NCI-H2081 (cell line): ENCODE measurements around the gene GOLT1A.

Experiments used
- DNase-seq, 2 experiments: peaks; one replicate each; lab custom pipeline; 2025; lab: John Stamatoyannopoulos, UW

The GOLT1A gene

DNA sequence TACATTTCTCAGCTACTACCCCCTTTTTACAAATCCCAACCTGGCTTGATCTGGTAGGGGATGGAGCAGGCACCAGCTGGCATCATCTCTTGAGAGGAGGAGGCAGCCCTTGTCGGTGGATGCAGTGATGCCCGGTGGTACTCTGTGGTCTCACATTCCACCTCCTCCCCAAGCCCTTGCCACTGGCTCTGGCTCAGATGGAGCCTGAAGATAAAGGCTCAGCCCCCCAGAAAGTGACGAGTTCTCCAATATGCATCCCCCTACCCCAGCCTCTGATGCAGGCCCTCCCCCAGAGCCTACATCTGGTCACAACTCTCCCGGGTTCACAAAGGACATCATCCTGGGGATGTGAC lies 3.8 kb upstream of the GOLT1A start:
- no peak for DNase-seq

DNA sequence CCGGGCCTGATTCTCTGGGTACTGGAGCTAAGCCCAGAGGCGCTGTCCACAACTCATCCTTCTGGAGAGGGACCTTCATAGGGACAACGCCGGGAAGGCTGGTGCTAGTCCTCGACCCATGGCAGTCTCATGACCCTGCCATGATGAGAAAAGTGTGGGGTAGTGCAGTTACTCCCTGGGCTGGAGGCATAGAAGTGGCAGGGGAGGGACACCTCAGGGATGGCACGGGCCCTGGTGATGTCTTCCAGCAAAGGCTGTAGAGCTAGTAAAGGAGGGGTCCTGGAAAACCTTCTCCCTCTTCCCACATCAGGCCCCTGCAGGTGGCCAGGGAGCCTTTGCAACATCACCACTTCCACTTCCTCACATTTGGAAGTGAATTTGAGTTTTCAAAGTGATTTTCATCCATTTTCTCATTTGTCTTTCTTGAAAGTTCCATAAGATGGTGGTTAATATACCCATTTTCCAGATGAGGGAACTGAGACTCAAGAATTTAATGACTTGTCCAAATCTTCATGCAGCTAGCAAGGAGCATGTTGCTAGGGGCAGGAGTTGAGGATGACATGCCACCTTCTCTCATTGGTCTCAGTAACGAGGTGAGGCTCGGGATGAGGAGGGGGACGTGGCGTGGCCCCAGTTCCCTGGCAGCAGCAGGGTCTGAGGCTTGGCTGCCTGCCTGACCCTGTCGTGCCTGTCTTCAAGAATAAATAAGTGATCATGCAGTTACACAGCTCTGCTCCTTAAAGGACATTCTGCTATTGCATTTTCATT lies 3.3 kb upstream of the GOLT1A start:
- DNase-seq, result no peak

DNA sequence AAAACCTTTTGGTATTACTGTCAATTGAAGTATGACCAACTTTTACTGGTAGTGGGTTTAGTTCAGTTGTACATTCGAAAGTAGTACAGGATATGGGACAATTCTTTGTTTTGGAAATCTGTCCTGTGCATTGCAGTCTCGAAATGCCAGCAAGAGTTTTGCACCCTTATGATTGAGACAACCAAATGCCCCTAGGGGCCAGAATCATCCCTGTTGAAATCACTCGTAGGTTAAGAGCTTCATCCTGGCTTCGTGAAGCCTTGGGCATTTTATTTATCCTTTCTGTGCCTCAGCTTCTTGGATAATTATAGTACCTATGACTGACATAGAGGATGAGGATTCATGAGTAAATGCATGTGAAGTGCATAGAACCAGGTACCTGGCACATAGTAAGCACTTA lies 2.4 kb upstream of the GOLT1A start:
- DNase-seq, result no peak

DNA sequence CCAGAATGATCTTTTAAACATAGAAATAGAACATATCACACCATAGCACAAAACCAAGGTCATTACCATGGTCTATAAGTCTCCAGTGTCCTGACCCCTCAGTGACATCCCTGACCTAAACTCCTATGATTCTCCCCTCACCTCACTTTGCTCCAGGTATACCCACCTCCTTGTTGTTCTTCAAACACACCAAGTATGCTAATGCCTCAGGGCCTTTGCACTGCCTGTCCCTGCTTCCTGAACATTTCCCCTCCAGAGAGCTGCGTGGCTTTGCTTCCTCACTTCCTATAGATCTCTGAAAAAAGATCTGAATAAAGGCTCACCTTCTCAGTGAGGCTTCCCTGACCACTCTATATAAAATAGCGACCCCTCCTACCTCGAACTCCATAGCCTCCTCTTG lies 1.1 kb downstream of the GOLT1A start:
- DNase-seq, result no peak

DNA sequence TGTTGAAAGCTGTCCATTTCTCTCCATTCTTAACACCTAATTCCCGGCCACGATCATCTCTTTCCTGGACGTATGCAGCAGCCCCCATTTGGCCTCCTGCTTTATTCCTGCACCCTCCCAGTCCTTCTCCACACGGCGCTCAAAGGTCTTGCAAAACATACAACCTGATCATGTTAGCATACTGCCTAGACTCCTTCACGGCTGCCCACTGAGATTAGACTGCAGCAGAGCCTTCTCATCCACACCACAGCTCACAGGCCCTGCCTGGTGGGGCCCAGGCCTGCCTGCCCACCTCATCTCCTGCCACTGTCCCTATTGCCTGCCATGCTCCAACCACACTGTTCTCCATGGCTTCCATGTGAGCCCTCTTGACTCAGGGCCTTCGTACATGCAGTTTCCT lies 2.7 kb downstream of the GOLT1A start:
- DNase-seq, result no peak

DNA sequence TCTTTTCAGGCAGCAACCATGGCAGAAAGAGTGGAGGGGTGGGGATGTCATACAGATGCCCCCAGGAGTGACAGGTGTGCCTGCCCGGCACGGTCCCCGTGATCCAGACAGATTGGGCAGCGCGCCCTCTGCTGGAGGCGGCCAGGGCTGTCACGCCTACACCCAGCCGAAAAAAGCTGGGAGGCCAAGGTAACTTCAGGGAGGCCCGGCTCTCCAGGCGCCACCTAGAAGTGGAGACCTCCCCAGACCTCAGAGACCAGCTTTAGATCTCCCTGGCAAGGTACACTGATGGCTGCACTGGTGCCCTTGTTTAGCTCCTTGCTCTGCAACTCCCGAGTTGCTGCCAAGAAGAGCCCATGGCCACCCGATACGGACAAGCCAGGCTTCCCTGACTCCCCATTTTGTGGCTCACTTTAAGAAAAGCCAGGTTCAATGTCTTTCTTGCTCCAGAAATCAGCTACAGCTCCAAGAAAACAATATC lies 6.6 kb downstream of the GOLT1A start:
- peak; percentile 19 to 47 for DNase-seq

DNA sequence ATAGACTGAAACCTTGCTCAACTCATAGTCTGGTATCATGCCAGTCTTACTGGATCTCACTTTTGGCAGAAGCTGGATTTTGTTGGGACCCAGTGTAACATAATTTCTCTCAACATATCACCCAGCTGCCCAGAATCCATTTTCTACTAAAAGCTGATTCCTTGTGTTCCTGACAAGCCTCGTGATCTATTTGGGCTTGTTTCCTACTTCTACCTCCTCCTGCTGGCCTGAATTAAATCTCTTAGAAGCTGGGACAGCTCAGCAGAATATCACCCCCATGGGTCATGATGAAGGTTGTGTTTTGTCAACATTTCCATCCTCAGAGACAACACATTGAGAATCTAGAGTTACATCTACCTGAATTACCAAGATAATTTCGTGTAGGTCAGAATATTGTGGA lies 7.7 kb downstream of the GOLT1A start:
- DNase-seq, result no peak

DNA sequence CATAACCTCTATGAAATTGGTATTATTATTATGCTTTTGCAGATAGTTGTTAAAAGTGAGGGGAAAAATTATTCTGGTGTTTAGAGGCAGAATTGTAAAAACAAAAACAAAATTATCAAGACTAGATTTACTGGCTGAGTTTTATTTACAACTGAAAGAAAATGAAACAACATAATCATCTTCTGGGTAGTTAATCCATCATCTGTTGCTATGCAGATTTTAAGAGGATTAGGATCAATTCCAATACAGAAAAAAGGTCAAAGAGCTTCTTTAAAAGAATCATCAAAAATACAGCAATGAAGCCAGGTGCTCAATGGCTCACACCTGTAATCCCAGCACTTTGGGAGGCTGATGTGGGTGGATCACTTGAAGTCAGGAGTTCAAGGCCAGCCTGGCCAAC lies 8.3 kb downstream of the GOLT1A start:
- DNase-seq, result no peak

DNA sequence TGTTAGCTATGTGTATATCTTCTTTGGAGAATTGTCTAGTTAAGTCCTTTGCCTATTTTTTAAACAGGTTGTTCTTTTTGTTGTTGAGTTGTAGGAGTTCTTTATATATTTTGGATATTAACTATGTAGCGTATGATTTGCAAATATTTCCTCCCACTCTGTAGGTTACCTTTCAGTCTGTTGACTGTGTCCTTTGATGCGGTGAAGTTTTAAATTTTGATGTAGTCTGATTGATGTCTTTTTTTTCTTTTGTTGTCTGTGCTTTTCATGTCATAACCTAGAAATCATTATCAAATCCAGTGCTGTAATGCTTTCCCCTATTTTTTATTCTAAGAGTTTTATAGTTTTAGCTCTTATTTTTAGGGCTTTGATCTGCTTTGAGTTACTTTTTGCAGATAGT lies 8.8 kb downstream of the GOLT1A start:
- no peak for DNase-seq

DNA sequence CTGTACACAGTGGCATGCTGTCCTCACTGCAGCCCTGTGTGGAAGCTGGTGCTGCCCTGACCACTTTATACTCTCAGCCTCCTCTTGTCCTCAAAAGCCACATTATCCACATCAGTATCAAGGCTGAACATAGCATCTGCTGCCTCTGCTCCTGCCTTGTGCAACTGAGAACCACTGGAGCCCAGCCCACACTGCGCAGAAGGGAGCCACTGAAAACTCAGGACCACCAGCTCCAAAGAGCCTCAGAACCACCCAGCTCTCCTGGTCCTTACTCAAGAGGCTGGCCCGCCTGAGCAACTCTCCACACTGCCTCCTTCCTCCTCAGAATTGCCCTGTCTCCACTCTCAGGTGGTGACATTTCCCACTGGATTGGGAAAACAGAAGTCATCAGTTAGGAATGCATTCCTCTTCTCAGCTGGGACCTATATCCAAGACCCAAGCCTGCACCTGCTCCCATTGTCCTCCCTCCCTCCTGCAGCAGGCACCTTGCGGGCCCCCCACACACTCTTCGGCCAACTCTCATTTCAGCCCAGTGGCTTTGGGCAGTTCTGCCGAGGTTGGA lies 10.5 kb downstream of the GOLT1A start:
- no peak for DNase-seq

DNA sequence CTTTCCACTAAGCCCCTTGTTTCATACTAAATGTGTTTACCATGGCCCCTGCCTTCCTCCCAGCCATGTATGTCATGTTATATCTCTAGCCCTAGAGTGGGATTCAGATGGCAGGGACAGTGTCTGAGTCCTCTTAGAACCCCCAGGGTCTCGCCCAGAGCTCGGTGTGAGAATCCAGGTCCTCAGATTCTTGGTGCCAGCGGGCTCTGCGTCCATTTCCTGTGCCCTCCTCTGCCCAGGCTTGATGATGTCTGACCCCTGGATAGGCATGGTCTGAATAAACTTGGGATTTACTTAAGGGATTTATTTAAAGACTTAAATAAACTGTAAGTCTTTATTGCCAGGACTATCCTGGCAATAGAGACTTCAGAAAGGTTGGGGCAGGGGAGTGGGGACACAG lies 11.3 kb downstream of the GOLT1A start:
- no peak for DNase-seq

DNA sequence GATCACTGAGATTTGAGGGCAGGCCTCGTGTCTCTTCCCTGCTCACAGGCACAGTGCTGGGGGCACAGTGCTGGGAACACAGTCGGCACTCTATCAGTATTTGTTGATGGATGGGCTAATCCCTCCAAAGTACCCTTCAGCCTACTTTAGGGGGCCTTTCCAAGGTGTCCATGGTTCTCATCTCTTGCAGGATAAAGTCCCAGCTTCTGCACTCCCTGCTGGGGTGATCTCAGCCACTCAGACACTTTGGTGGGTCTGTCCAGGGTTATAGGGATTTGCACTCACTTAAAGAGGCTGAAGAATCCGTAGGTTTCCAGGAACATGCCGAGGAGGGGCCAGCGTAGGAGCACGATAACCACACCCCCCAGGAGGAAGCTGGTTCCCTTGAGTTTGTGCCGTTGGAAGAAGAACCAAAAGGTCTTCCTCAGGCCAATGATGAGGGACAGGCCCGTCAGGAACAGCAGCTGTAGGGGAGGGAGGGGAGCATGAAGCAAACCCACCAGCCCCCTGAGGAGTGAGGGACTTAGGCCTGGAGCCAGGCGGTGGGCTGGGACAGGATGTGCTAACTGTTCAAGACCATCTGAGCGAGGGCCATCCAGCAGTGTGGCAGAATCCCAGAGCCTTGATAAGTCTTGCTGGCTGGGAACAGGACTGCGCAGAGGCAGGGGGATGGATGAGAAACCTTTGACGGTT lies 12.3 kb downstream of the GOLT1A start:
- DNase-seq, result no peak

DNA sequence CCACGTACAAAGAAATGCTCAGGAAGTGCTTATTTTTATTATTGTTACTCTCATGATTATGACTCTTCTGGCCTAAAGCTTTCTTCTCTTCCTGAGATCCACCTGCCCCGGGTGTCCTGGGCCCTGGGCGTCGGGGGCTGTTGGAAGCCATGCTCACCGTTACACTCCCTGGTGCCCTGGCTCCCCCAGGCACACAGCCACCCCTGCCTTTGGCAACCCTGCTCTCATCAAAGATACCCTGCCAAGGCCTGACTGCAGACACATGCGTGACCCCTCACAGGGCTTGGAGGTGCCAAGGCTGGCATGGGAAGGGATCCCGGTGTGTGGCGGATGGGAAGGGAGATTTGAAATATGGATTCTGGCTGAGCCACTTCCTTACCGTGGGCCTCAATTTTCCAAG lies 14.2 kb downstream of the GOLT1A start:
- no peak for DNase-seq

DNA sequence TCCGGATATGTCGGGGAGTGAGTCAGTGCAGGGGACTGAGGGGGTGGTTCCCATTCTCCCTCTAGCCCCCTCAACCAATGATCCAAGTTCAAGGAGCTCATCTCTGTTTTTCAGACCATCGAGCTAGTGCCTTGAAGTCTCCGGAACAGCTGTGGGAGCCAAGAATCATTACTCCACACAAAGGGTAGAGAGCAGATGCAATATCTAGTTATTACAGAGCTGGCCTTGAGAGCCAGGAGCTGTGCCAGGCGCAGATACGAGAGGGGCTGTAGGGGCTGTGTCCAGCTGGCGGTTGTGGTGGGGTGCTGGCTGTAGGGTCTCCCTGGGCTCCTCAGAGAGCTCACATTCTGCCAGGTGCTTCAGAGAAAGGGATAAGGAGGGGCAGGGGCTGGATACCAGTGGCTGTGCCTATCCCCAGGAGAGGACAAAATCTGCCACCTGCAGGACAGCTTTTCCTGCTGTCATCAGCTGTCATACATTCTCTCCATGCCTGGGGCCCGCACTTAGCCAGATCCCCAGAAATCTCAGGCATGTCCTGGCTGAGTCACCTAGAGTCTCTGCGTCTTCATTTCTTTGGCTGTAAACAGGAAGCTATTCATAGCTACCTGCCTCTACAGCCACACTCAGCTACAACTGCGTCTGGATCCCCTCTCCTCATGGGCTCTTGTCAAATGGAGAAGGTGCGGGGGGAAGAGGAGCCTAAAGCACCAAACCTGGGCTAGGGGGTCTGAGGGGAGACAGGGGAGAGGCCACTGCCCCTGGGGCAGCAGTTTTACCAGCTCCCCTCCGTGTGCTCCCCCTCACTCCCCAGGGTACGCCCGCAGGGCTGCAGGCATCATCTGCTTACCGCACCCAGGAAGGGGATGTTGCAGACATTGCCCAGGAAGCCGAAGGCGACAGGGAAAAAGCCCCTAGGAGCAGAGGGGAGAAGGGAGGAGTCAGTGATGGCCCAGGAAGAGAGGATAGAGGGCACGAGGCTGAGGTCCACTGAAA lies 15.1 kb downstream of the GOLT1A start:
- no peak for DNase-seq

DNA sequence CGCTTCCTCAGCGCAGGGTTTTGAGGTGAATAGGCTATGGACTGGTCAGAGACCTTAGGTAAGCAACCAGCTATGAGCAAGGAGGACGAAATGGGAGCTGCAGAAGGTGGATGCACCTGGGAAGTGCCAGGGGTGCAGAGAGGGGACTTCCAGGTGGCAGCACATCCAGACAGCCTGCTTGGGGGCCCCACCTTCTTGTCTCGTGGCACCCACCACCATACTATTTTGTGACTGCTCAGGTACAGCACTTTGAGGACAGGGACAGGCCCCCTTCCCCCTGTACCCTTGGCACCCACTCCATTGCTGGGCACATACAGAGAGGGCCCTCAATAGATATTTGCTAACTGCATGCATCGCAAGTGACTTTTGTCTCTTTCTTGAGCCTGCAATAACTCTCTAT lies 16.7 kb downstream of the GOLT1A start:
- DNase-seq, result no peak

DNA sequence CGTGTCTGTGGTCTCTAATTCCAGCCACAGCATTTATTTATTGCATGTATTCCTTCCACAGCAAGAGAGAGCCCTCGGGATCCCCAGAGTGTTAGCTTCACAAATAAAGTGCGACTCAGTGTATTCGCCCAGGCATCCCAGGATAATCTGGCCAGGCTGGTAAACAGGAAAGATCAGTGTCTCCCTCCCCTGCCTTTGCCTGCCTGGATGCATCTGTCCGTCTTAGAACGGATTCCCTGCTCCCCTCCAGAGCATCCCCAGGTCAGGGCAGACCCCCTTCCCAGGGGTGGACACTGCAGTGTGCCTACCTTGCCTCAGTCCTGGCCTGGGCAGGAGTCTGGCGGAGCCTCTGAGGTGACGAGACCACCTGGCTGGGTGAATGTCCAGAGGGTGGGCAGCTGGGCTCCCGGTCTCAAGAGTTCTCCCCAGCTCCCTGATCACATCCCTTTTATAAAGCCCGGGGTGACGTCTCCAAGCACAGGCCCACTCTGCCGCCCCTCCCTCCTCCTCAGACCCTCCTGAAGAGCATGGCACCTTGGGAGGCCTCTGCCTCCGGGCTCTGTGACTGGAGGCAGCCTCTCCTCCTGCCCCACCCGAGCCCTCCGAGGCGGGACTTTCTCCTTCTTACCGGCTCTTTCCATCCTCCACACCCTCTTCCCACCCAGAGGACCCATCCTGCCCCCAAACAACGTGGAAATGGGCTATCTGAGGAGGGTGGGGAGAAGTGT lies 17.6 kb downstream of the GOLT1A start, which contains the start of gene KISS1:
Gene KISS1, minus strand, starts transcription at position 424 of the 728 bp plus-strand sequence. CDS start 3,615 bp downstream, outside the sequence.
- no peak for DNase-seq

DNA sequence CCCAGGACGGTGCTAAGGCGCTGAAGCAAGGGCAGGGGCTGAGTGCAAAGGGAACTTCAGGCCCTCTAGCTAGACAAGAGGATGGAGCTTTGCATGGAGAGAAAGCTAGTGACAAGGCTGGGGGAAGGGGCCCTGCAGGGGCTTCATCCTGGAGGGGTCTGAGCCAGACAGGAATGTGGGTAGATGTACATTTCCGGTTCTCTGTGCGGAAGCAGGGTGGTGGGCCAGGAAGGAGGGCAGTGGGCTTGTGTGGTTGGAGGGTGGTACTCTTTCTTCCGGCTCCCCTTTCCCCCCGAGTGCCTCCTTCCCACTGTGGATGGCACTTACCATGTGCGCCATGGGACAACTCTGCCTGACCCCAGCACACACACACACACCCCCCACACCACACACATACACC lies 19.0 kb downstream of the GOLT1A start:
- no peak for DNase-seq

DNA sequence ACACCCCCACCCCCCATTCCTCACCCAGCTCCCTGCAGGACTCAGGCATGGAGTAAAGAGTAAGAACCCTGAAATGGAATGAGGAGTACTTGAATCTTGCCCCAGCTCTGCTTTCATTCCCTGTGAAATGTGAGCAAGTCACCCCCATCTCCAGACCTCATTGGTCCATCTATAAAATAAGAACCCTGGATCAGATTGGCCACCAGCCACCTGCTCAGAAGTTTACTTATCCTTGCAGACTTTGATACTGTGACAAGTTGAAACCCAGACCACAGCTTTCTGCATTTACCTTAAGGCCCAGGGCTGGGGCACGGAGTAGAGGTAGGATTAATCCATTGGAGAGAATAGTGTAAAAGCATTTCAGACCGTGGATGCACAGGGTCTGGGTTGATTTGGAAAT lies 19.7 kb downstream of the GOLT1A start:
- no peak for DNase-seq

DNA sequence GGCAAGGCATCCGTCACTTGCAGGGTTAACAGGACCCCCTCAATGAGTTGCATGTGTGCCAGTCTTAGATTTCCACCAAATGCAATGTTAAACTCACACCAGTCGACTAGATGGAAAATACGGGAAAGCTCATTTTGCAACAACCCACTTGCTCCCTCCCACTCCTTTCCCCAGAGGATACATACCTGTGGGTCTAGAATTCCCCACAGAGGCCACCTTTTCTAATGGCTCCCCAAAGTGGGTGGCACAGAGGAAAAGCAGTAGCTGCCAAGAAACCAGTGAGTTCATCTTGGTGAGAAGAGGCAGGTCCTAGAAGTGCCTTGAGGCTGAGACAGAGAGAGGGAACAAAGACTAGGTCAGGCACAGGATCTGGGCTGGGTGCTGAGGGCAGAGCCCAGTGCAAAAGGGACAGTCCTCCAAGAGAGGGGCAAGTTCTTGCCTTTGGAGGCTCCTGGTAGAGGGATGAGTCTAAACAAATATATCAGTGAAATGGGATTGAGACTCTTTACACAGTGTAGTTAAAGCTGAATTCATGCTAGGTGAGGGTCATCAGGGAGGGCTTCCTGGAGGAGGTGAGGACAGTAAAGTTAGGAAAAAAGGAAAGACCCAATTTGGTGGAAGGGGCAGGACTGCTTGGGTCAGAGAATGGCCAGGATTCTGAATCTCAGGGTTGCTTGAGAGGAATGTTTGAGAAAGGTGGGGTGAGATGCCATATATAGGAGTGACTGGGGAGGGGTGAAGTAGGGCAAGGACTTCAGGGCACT lies 21.0 kb downstream of the GOLT1A start:
- no peak for DNase-seq

DNA sequence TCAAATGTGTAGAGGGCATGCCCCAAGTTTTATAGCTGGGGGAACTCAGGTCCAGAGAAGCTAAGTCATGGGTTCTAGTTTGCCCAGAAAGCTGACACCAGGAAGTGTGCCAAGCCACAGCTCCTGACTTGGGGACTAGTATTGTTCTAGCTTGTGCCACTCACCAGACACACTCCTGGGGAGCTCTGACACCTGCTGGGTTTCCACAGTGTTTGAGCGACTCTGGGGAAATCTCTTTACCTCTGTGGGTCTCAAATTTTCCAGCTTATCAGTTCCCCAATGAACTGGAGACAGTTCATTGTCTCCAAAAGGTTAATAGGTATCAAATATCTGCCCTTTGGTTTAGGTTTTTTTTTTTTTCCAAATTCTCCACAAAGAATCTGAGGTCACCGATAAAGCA lies 21.7 kb downstream of the GOLT1A start:
- no peak for DNase-seq

DNA sequence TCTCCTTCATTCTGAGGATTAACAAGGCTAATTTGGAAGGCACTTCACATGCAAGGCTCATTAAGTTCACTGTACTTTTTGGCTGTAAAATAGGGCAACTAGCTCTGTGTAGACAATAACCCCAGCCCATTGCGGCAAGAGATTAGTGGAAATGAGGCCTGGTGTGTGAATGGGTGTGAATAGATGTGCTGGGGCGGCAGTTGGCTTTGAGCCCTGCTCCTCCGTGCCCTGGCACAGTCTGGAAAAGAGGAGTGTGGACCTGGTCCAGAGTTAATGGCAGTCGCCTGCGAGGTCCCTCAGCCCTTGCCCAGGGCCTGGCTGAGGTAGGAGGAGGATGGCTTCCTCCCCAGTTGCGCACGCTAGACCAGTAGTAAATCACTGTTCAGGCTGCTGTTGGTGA lies 22.3 kb downstream of the GOLT1A start:
- DNase-seq, result peak in 1 of 2 experiments; percentile 43
